Chondrocyte (in vitro differentiated cells): Measurements from ENCODE around the gene CARS1. TPM values are rescaled to one million over a fixed set of nuclear protein-coding genes. Genes with fewer than 3 reads are reported as not detected.
A peak's percentile ranks its signal among the peaks of the same experiment; 100 is the strongest.

Experiments
- DNase-seq: peaks from one replicate; pipeline ENCODE4 v3.0.0; 2021; ENCODE audit warnings: mixed read lengths, low spot score
- H3K27ac Mint-ChIP-seq: one replicate; pipeline ENCODE4 v1.8.0; 2021; ENCODE audit warnings: mild to moderate bottlenecking, moderate library complexity, mixed read lengths; ENCODE audit not compliant: unreplicated experiment
- H3K27me3 Mint-ChIP-seq: 2 replicates; pipeline ENCODE4 v1.8.0; 2021; ENCODE audit warnings: low read depth, mixed read lengths
- H3K36me3 Mint-ChIP-seq: 2 replicates; pipeline ENCODE4 v1.8.0; 2021; ENCODE audit warnings: low read depth, mixed read lengths
- H3K4me1 Mint-ChIP-seq: 2 replicates; pipeline ENCODE4 v1.8.0; 2021; ENCODE audit warnings: low read depth, mild to moderate bottlenecking, mixed read lengths
- H3K4me3 Mint-ChIP-seq: one replicate; pipeline ENCODE4 v1.8.0; 2021; ENCODE audit warnings: mild to moderate bottlenecking, moderate library complexity, mixed read lengths; ENCODE audit not compliant: unreplicated experiment
- H3K9me3 Mint-ChIP-seq: 2 replicates; pipeline ENCODE4 v1.8.0; 2021; ENCODE audit warnings: low read depth, mixed read lengths
- CTCF ChIP-seq: fragments of 200-600 bp; sonication (generic); IDR thresholded peaks from 2 replicates; pipeline ENCODE4 v1.5.0; 2021; ENCODE audit warnings: antibody characterized with exemption, mild to moderate bottlenecking, moderate library complexity
- total RNA-seq: library from RNA; stranded (reverse); gene quantifications from 3 replicates; pipeline ENCODE4 v1.2.1, GENCODE V29; 2021

CARS1 gene
- total RNA-seq, 1 donor from 2014 or later, result 106 TPM

DNA sequence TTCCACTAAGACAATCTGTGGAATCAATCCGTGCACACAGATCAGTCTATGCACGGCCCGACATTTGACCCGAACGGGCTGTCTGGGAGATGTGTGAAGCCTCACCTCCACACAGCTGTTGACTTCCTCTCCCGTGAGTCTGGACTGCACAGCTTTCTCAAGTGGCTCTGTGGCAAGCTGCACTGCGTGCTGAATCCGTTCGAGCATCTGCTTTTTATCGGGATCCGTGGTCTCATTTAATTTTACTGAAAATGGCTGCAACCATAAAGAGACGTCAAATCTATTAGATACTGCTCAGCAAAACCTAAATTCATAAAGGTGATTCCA, 19.3 kb downstream of the CARS1 start:
- Mint-ChIP-seq H3K9me3 (no peaks in the 10 kb centered on the region), H3K27me3 (no peaks in the 10 kb centered on the region), H3K4me1 (peaks cover 6% of the 10 kb centered on the region), H3K27ac (no peak overlapping the region), H3K4me3 (no peak overlapping the region), H3K36me3 (peaks cover 40% of the 10 kb centered on the region)
- no peak for TF ChIP-seq CTCF
- DNase-seq, result no peak

GRCh38 chr11:3037040-3037944, 19.9 kb downstream of the CARS1 start:
- peaks cover 46% of the 10 kb centered on the region for H3K36me3 Mint-ChIP-seq
- H3K9me3 Mint-ChIP-seq, result no peaks in the 10 kb centered on the region
- no peak overlapping the region for H3K4me3 Mint-ChIP-seq
- H3K27ac Mint-ChIP-seq, result peak overlapping the region; percentile 53
- H3K27me3 Mint-ChIP-seq, result no peaks in the 10 kb centered on the region
- peak; percentile 88 for TF ChIP-seq CTCF
- no peaks in the 10 kb centered on the region for H3K4me1 Mint-ChIP-seq
- DNase-seq, result peak; percentile 92

DNA sequence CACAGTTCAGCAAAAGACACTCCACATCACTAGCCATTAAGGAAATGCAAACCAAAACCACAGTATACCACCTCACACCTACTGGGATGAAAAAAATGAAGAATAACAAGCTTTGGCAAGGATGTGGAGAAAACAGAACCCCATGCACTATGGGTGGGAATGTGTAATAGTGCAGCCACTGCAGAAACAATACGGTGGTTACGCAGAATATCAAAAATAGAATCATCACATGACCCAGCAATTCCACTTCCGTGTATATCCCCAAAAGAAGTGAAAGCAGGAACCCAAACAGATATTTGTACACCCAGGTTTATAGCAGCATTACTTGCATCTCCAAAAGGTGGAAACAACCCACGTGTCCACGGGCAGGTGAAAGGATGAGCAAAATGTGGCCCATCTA, 20.8 kb downstream of the CARS1 start:
- peaks cover 43% of the 10 kb centered on the region for H3K36me3 Mint-ChIP-seq
- H3K4me1 Mint-ChIP-seq, result no peaks in the 10 kb centered on the region
- TF ChIP-seq CTCF, result no peak
- H3K27ac Mint-ChIP-seq, result no peak overlapping the region
- no peaks in the 10 kb centered on the region for H3K27me3 Mint-ChIP-seq
- H3K9me3 Mint-ChIP-seq, result no peaks in the 10 kb centered on the region
- H3K4me3 Mint-ChIP-seq, result no peak overlapping the region
- no peak for DNase-seq

GRCh38 chr11:3035333-3035732, 21.9 kb downstream of the CARS1 start:
- no peak for TF ChIP-seq CTCF
- peaks cover 47% of the 10 kb centered on the region for H3K36me3 Mint-ChIP-seq
- no peaks in the 10 kb centered on the region for H3K27me3 Mint-ChIP-seq
- no peak overlapping the region for H3K27ac Mint-ChIP-seq
- H3K9me3 Mint-ChIP-seq, result no peaks in the 10 kb centered on the region
- no peak for DNase-seq
- no peak overlapping the region for H3K4me3 Mint-ChIP-seq
- no peaks in the 10 kb centered on the region for H3K4me1 Mint-ChIP-seq

- H3K9me3 Mint-ChIP-seq, result no peaks in the 10 kb centered on the region
- H3K27me3 Mint-ChIP-seq, result no peaks in the 10 kb centered on the region
- H3K4me1 Mint-ChIP-seq, result no peaks in the 10 kb centered on the region
- no peak for DNase-seq
- H3K36me3 Mint-ChIP-seq, result peaks cover 50% of the 10 kb centered on the region
- no peak overlapping the region for H3K27ac Mint-ChIP-seq
- no peak for TF ChIP-seq CTCF
- no peak overlapping the region for H3K4me3 Mint-ChIP-seq
Observed at GRCh38 chr11:3030289-3031070, 26.7 kb downstream of the CARS1 start.
